Fibroblast of lung (primary cell): ENCODE results near the gene ADAD2. TPM values are rescaled to one million over a fixed set of nuclear protein-coding genes. Genes with fewer than 3 reads are reported as not detected.

Source experiments
- DNase-seq, 2 donors: peaks; one replicate each; pipeline versions ENCODE4 v3.0.0 to v3.0.0-alpha.2; 2010; ENCODE audit warnings: low read depth in 2 of 2
- H2AFZ ChIP-seq: 2 replicates; pipeline ENCODE4 v1.5.1; 2012; ENCODE audit warnings: low read length, control low read depth, inconsistent platforms
- H3K27ac ChIP-seq: 2 replicates; pipeline ENCODE4 v1.5.1; 2011; ENCODE audit warnings: low read length, control low read depth; ENCODE audit not compliant: insufficient read depth
- H3K27me3 ChIP-seq: 2 replicates; pipeline ENCODE4 v1.5.1; 2011; ENCODE audit warnings: mild to moderate bottlenecking, low read length; ENCODE audit not compliant: control insufficient read depth, insufficient read depth
- H3K36me3 ChIP-seq: 2 replicates; pipeline ENCODE4 v1.5.1; 2011; ENCODE audit warnings: low read length; ENCODE audit not compliant: control insufficient read depth, insufficient read depth
- H3K4me1 ChIP-seq: 2 replicates; pipeline ENCODE4 v1.5.1; 2011; ENCODE audit warnings: low read length; ENCODE audit not compliant: control insufficient read depth, insufficient read depth; ENCODE audit errors: extremely low read depth
- H3K4me2 ChIP-seq: 2 replicates; pipeline ENCODE4 v1.5.1; 2011; ENCODE audit warnings: low read length, control low read depth; ENCODE audit not compliant: insufficient read depth; ENCODE audit errors: extremely low read depth
- H3K4me3 ChIP-seq, 4 experiments: fragments of 200-600 bp in 1 of 4; sonication (generic) in 1 of 4; replicated peaks in 1 of 4; 2 replicates each; pipeline ENCODE4 v1.5.1; 2011 to 2016; ENCODE audit warnings: low read length in 4 of 4, low read depth in 3 of 4, mild to moderate bottlenecking in 3 of 4, control low read depth in 2 of 4, inconsistent platforms in 1 of 4, mixed read lengths in 1 of 4; ENCODE audit not compliant: insufficient read depth in 1 of 4; ENCODE audit errors: control extremely low read depth in 1 of 4
- H3K79me2 ChIP-seq: 2 replicates; pipeline ENCODE4 v1.5.1; 2012; ENCODE audit warnings: mild to moderate bottlenecking, low read length, inconsistent platforms; ENCODE audit not compliant: control insufficient read depth, insufficient read depth
- H3K9ac ChIP-seq: 2 replicates; pipeline ENCODE4 v1.5.1; 2011; ENCODE audit warnings: mild to moderate bottlenecking, low read length, control low read depth; ENCODE audit not compliant: insufficient read depth
- H3K9me3 ChIP-seq: 2 replicates; pipeline ENCODE4 v1.5.1; 2012; ENCODE audit warnings: low read depth, low read length; ENCODE audit not compliant: control insufficient read depth, insufficient read depth
- H4K20me1 ChIP-seq: 2 replicates; pipeline ENCODE4 v1.5.1; 2011; ENCODE audit warnings: low read length; ENCODE audit not compliant: control insufficient read depth, insufficient read depth; ENCODE audit errors: extremely low read depth
- CTCF ChIP-seq, 2 donors: IDR thresholded peaks in 1 of 2; conservative IDR thresholded peaks in 1 of 2; 1 replicate in 1 of 2; 2 replicates in 1 of 2; pipeline ENCODE4 v1.5.1; 2011 to 2012; ENCODE audit warnings: low read length in 2 of 2, control low read depth in 1 of 2, inconsistent platforms in 1 of 2, low read depth in 1 of 2, mild to moderate bottlenecking in 1 of 2
- EZH2 ChIP-seq: IDR thresholded peaks from 2 replicates; pipeline ENCODE4 v1.5.1; 2012; ENCODE audit warnings: low read length, control low read depth, mild to moderate bottlenecking; ENCODE audit errors: missing control alignments
- polyA plus RNA-seq, 2 donors: library from polyadenylated mRNA; depleted of rRNA in 1 of 2; stranded (reverse) in 1 of 2; unstranded in 1 of 2; fragments of >200 nt; gene quantifications; 2 replicates each; pipeline ENCODE4 v1.2.1, GENCODE V29; 2011 to 2012; ENCODE audit warnings: missing spikeins in 1 of 2
- total RNA-seq: library from RNA; depleted of rRNA; stranded (reverse); fragments of >200 nt; gene quantifications from 2 replicates; pipeline ENCODE4 v1.2.1, GENCODE V29; 2014

The ADAD2 gene
- total and polyA plus RNA-seq, 2 donors (not counting 1 experiment from before 2014, with no cell fraction given): not detected

DNA sequence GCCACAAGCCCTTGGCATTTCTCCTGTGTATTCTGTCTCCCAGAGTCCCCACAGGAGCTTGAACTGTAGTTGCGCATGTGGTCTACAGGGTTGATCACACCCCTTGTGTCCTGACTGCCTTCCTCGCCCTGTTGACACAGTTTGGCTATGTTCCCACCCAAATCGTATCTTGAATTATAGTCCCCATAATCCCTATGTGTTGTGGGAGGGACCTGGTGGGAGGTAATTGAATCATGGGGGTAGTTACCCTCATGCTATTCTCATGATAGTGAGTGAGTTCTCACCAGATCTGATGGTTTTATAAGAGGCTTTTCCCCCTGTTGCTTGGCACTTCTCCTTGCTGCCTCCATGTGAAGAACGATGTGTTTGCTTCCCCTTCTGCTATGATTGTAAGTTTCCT is 21.2 kb downstream of the ADAD2 start:
- no peak overlapping the region for H3K4me3 ChIP-seq
- no peaks in the 10 kb centered on the region for H3K9me3 ChIP-seq
- no peak overlapping the region for H3K9ac ChIP-seq
- no peaks in the 10 kb centered on the region for H3K79me2 ChIP-seq
- no peak overlapping the region for H3K27ac ChIP-seq
- TF ChIP-seq EZH2: no peak
- TF ChIP-seq CTCF (conservative IDR thresholded peaks at IDR 0.05 in 1 of 2, IDR thresholded peaks at IDR 0.05 in 1 of 2; ENCODE audit: low read depth in 1 of 2, low read length in 2 of 2): no peak
- no peaks in the 10 kb centered on the region for H3K27me3 ChIP-seq
- H4K20me1 ChIP-seq: no peaks in the 10 kb centered on the region
- H3K4me1 ChIP-seq: no peaks in the 10 kb centered on the region
- no peak for DNase-seq
- no peak overlapping the region for H3K4me2 ChIP-seq
- H2AFZ ChIP-seq: no peak overlapping the region
- H3K36me3 ChIP-seq: no peaks in the 10 kb centered on the region

DNA sequence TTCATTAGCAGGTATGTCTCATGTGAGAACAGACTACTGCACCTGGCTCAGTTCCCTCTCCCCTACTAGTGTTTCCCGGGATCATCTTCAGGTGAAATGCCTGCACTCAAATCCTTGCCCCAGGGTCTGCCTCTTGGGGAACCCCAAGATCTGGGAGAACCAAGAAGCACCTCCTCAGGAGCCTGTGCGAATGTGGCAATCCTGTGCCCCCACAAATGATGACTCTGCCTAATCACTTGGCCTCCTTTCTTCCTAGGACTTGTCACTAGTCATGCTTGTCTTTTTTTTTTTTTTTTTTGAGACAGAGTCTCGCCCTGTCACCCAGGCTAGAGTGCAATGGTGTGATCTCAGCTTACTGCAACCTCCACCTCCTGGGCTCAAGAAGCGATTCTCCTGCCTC is 21.7 kb downstream of the ADAD2 start:
- H3K36me3 ChIP-seq: no peaks in the 10 kb centered on the region
- no peak overlapping the region for H3K4me3 ChIP-seq
- TF ChIP-seq EZH2: no peak
- no peak for TF ChIP-seq CTCF (conservative IDR thresholded peaks at IDR 0.05 in 1 of 2, IDR thresholded peaks at IDR 0.05 in 1 of 2; ENCODE audit: low read depth in 1 of 2, low read length in 2 of 2)
- H4K20me1 ChIP-seq: no peaks in the 10 kb centered on the region
- no peak overlapping the region for H2AFZ ChIP-seq
- H3K79me2 ChIP-seq: no peaks in the 10 kb centered on the region
- no peaks in the 10 kb centered on the region for H3K9me3 ChIP-seq
- no peaks in the 10 kb centered on the region for H3K4me1 ChIP-seq
- no peak for DNase-seq
- H3K27me3 ChIP-seq: no peaks in the 10 kb centered on the region
- H3K27ac ChIP-seq: no peak overlapping the region
- H3K4me2 ChIP-seq: no peak overlapping the region
- no peak overlapping the region for H3K9ac ChIP-seq

GRCh38 chr16:84214451-84215066 is 23.6 kb downstream of the ADAD2 start:
- no peak overlapping the region for H3K4me2 ChIP-seq
- H3K27ac ChIP-seq: no peak overlapping the region
- H2AFZ ChIP-seq: no peak overlapping the region
- peaks cover 3% of the 10 kb centered on the region for H3K27me3 ChIP-seq
- H3K4me3 ChIP-seq: no peak overlapping the region
- TF ChIP-seq EZH2 (no peak), CTCF (conservative IDR thresholded peaks at IDR 0.05 in 1 of 2, IDR thresholded peaks at IDR 0.05 in 1 of 2; ENCODE audit: low read depth in 1 of 2, low read length in 2 of 2) (no peak)
- no peaks in the 10 kb centered on the region for H3K79me2 ChIP-seq
- H3K36me3 ChIP-seq: no peaks in the 10 kb centered on the region
- no peaks in the 10 kb centered on the region for H3K9me3 ChIP-seq
- no peaks in the 10 kb centered on the region for H4K20me1 ChIP-seq
- H3K9ac ChIP-seq: no peak overlapping the region
- H3K4me1 ChIP-seq: no peaks in the 10 kb centered on the region
- DNase-seq: no peak
